ENCODE measurements around the gene ABHD18. TPM values are rescaled to one million over a fixed set of nuclear protein-coding genes. Genes with fewer than 3 reads are reported as not detected.
"Not testable (repeated sequence)": the region's sequence is repeated elsewhere in the genome, so short reads cannot be mapped to it uniquely, and the experiment has no call there.

ABHD18 gene
- total RNA-seq, 2 donors from 2014 or later, result 18.6 to 20.8 TPM

DNA sequence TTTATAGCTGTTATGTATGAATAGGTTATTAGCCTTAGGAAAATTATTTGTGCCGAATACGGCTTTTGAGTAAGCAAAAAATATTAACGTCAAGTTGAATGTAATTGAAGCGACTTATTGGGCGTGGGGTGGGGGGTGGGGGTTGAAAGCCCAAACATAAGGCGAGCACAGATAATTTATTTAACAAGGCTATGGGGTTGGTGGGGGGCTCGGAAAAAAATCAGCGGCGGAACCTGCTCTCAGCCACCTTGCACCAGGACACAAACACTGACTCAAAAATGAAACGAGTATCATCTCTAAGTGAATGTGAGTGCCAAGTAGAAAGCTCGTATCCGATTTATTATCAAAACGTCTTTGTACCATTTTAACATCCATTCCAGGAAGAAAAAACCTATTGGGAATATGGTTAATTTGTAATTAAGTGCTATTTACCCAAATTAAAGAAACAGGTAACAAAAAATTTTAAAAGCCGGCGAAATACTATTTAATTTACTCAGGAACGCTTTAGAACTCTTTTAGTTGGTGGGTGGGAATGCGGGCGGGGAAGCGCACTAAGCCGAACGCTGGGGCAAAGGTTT, 95.0 kb downstream of the ABHD18 start:
- peak overlapping the region; percentile 87 for H3K4me3 ChIP-seq
- no peak for DNase-seq
- no peaks in the 10 kb centered on the region for H3K27me3 ChIP-seq
- TF ChIP-seq CTCF (IDR thresholded peaks at IDR 0.05), result no peak
- H3K9me3 ChIP-seq, result no peaks in the 10 kb centered on the region
- H3K9ac ChIP-seq (ENCODE audit: low read depth in 2 of 2, low read length in 2 of 2), result peak overlapping the region; percentile 77 to 78
- peaks cover 6% of the 10 kb centered on the region for H3K4me1 ChIP-seq
- intact Hi-C loops (cut with DNase I), result loop anchor here (5.0 kb wide), 2 partner anchors 88 to 227 kb away; partner anchors contain the start of gene PGRMC2
- no peaks in the 10 kb centered on the region for H3K36me3 ChIP-seq
- peak overlapping the region; percentile 97 for H3K27ac ChIP-seq

DNA sequence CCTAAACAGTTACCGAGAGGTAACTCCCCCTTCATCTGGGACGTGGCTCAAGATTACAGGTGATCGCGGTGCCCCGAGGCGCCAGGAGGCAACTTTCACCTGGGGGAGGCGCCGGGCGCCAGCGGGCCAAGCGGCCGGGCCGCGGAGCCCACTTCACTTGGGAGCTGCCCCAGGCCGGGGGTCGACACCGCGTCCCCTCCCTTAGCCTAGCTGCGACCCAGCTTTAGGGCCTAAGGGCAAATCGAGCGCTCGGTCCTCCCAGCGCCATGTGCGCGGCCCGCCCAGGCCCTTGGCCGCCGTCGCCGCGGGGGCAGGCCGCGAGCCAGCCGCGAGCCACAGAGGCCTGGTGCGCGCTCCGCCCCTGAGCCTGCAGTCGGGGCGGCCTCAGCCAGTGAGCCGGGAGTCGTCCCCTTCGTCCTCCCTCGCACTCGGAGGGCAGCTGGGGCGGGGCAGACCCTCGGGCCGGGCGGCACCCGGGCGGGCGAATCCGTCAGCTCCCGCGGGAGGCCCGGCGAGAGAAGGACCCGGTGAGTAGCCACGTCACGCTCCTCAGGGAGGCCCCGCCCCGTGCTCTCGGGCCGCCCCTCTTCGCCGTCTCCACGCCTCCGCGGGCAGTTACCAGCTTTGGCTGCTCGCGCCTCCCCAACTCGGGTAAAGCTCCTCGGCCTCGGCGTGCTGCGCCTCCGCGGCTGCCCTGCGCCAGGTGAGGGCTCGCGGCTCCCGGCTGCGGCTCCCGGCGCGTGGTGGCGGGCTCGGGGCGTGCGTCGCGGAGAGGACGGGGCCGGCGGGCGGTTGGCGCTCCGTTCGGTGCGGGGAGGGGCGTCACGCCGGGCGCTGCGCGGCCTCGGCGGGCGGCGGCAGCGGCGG, 95.7 kb downstream of the ABHD18 start, which contains the start of gene LARP1B:
LARP1B (plus strand) TSS at position 614 of the 867 bp plus-strand sequence. CDS start 13,640 bp downstream, outside the sequence.
- H3K27ac ChIP-seq, result peak within 1 kb of the TSS; percentile 97
- H3K4me1 ChIP-seq, result peaks cover 6% of the 10 kb centered on the region
- no peak for TF ChIP-seq CTCF (IDR thresholded peaks at IDR 0.05)
- no peaks in the 10 kb centered on the region for H3K36me3 ChIP-seq
- H3K27me3 ChIP-seq, result no peaks in the 10 kb centered on the region
- DNase-seq, result peak; percentile 97
- H3K9ac ChIP-seq (ENCODE audit: low read depth in 2 of 2, low read length in 2 of 2), result peak within 1 kb of the TSS; percentile 77 to 88
- peak within 1 kb of the TSS; percentile 87 for H3K4me3 ChIP-seq
- intact Hi-C loops (cut with DNase I), result loop anchor here (5.0 kb wide), 2 partner anchors 89 to 226 kb away; partner anchors contain the start of gene PGRMC2
- no peaks in the 10 kb centered on the region for H3K9me3 ChIP-seq

DNA sequence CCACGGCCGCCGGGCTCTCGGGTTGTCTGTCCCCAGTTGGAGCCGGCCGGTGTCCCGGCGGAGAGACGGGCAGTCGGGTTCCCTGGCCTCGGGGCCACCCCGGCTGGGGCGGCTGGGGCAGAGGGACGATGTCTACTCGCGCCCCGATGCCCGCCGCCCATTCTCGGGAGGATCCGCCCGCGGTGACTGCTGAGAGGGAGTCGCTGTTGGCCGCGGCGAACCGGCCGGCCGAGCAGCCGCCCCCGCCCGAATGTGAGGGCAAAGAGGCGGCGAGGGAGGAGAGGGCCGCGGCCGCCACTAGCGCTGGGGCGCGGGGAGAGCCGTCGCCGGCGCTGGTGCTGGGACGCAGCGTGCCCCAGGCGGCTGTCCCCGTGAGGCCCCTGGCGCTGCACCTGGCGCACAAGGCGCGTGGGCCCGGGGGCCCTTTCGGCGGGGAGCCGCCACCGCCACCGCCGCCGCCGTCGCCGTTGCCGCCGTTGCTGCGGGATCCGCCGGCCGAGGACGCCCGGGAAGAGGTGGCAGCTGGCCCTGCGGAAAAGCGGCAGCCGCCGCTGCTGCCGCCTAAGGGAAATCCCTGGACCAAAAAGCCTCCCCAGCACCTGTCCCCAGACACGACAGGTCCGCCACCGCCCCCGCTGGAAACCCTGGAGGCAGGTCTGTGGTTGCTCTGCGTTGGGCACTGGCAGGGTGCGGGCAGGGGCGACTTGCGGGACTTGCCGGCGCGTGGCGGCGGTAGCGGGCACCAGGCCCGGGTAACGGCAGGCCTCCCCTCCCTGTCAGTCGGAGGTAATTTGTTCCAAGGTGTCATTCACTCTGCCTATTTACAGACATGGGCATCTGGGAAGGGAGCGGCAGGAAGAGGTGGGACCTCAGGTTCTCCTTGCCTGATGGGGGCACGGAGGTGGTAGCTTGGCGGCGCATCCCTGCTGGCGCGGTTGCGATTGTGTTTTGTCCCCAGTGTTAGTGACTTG, 96.6 kb downstream of the ABHD18 start:
- Histone ChIP-seq H3K36me3 (no peaks in the 10 kb centered on the region), H3K9ac (ENCODE audit: low read depth in 2 of 2, low read length in 2 of 2) (peak overlapping the region; percentile 77 to 88), H3K9me3 (no peaks in the 10 kb centered on the region), H3K27ac (peak overlapping the region; percentile 97), H3K4me1 (peaks cover 6% of the 10 kb centered on the region), H3K27me3 (no peaks in the 10 kb centered on the region), H3K4me3 (peak overlapping the region; percentile 87)
- no peak for TF ChIP-seq CTCF (IDR thresholded peaks at IDR 0.05)
- DNase-seq, result peak; percentile 87
- intact Hi-C loops (cut with DNase I), result loop anchor here (5.0 kb wide), 2 partner anchors 90 to 225 kb away; partner anchors contain the start of gene PGRMC2

GRCh38 chr4:128066453-128066820, 101.2 kb downstream of the ABHD18 start:
- DNase-seq; H3K27ac ChIP-seq; H3K9ac ChIP-seq (ENCODE audit: low read depth in 2 of 2, low read length in 2 of 2); H3K9me3 ChIP-seq; H3K36me3 ChIP-seq; H3K4me3 ChIP-seq; H3K27me3 ChIP-seq; intact Hi-C loops (cut with DNase I); H3K4me1 ChIP-seq: not testable (repeated sequence)

DNA sequence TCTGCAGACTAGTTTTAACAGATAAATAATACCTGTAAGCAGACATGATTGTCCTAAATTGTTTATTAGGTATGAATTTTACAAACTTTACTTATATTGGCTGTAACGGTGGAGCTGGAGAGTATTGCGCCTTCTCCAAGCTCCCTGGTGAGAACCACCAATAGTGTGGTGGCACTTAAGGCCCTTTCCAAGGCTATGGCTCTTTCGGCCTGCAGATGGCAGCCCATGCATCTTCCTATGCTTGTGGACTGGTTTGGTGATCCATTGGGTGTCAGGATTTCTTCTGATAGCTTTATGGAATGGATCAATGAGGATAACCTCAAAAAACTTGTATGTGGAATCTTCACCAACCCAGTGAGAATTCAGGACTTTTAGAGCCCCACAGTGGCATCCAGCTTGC, 103.7 kb downstream of the ABHD18 start:
- Histone ChIP-seq H3K9ac (ENCODE audit: low read depth in 2 of 2, low read length in 2 of 2) (no peak overlapping the region), H3K4me3 (no peak overlapping the region), H3K4me1 (peaks cover 6% of the 10 kb centered on the region), H3K36me3 (no peaks in the 10 kb centered on the region), H3K27ac (no peak overlapping the region), H3K9me3 (no peaks in the 10 kb centered on the region), H3K27me3 (no peaks in the 10 kb centered on the region)
- no peak for TF ChIP-seq CTCF (IDR thresholded peaks at IDR 0.05)
- intact Hi-C loops (cut with DNase I), result no loop called here
- no peak for DNase-seq
